Stomach (tissue), 9 donors: Measurements from ENCODE around the gene PIM3. TPM values are rescaled to one million over a fixed set of nuclear protein-coding genes. Genes with fewer than 3 reads are reported as not detected.

Experiments used
- DNase-seq, 2 donors: peaks; one replicate each; pipeline versions ENCODE4 v3.0.0 to v3.0.0-alpha.2; 2013 to 2019
- H3K27ac ChIP-seq, 5 donors: fragments of 200-600 bp in 4 of 5; sonication (generic) in 4 of 5; one replicate each; pipeline ENCODE4 v1.5.1; 2013 to 2019; ENCODE audit warnings: mild to moderate bottlenecking in 1 of 5, moderate library complexity in 1 of 5
- H3K27me3 ChIP-seq, 3 donors: fragments of 200-600 bp; sonication (generic); one replicate each; pipeline ENCODE4 v1.5.1; 2017 to 2019; ENCODE audit warnings: mixed run types in 1 of 3
- H3K36me3 ChIP-seq, 4 donors: fragments of 200-600 bp; sonication (generic); 1 replicate in 3 of 4; 2 replicates in 1 of 4; pipeline ENCODE4 v1.5.1; 2016 to 2019
- H3K4me1 ChIP-seq, 4 donors: fragments of 200-600 bp; sonication (generic); one replicate each; pipeline ENCODE4 v1.5.1; 2016 to 2019
- H3K4me3 ChIP-seq, 4 donors: fragments of 200-600 bp; sonication (generic) in 3 of 4; one replicate each; pipeline ENCODE4 v1.5.1; 2016 to 2019; ENCODE audit warnings: mild to moderate bottlenecking in 1 of 4
- H3K9me3 ChIP-seq, 4 donors: fragments of 200-600 bp; sonication (generic); one replicate each; pipeline ENCODE4 v1.5.1; 2016 to 2019
- CTCF ChIP-seq, 7 experiments: fragments of 450-650 bp in 4 of 7; fragments of 200-600 bp in 3 of 7; sonication (generic) in 3 of 7; IDR thresholded peaks; one replicate each; pipeline ENCODE4 v1.5.1; 2016 to 2019; ENCODE audit warnings: antibody characterized with exemption in 7 of 7, control low read depth in 2 of 7, mild to moderate bottlenecking in 1 of 7
- EP300 ChIP-seq: sonication (generic); formaldehyde crosslinking; IDR thresholded peaks from one replicate; pipeline ENCODE4 v1.6.1; 2017; ENCODE audit warnings: antibody characterized with exemption
- POLR2A ChIP-seq, 4 donors: fragments of 450-650 bp; IDR thresholded peaks; one replicate each; pipeline ENCODE4 v1.6.1; 2016; ENCODE audit warnings: antibody characterized with exemption in 4 of 4, control low read depth in 2 of 4, mild to moderate bottlenecking in 1 of 4, moderate library complexity in 1 of 4
- POLR2AphosphoS5 ChIP-seq, 3 donors: sonication (generic); formaldehyde crosslinking; IDR thresholded peaks; one replicate each; pipeline ENCODE4 v1.6.1; 2016; ENCODE audit warnings: antibody characterized with exemption in 3 of 3
- WGBS, 5 donors: extraction: QIAGEN DNeasy Blood & Tissue Kit in 3 of 5; methylation state at CpG; one replicate each; pipeline versions ENCODE4 v1.1.5 to v1.1.7; 2013 to 2018; 5-methylcytosine and 5-hydroxymethylcytosine counted together
- intact Hi-C: fragments of 100-400 bp; cut with DNase I; formaldehyde crosslinking; loops from one replicate; pipeline ENCODE4 v1.15.1; 2023; ENCODE audit warnings: low total_unique reads
- polyA plus RNA-seq, 3 donors: library from polyadenylated mRNA; stranded (reverse); fragments of 200-250 nt; gene quantifications; one replicate each; pipeline ENCODE4 v1.2.3, GENCODE V29; 2013
- total RNA-seq, 5 donors: library from RNA; depleted of rRNA; stranded (reverse); fragments of >200 nt; gene quantifications; one replicate each; pipeline versions ENCODE4 v1.1.0 to v1.2.3, GENCODE V29; 2014 to 2016
- donor health status: healthy with polysubstance abuse.
- donor health status: Bipolar disorder and iron deficiency.
- donor health status: healthy.

Gene PIM3
- total and polyA plus RNA-seq, 8 donors = 51.9 to 802 (median 84.6) TPM

GRCh38 chr22:49954354-49954753 is 6.2 kb upstream of the PIM3 start:
- DNase-seq = peak in 1 of 2 donors; percentile 68
- intact Hi-C loops = no loop called here
- H3K27me3 ChIP-seq = no peaks in the 10 kb centered on the region
- WGBS, 5 donors = 51 to 83% (median 62%) methylated on average over 6 to 8 of the region's 8 CpGs; no CpG with 5 or more reads in 1 of the 5 donors
- no peak overlapping the region for H3K4me3 ChIP-seq
- no peaks in the 10 kb centered on the region for H3K9me3 ChIP-seq
- TF ChIP-seq CTCF (IDR thresholded peaks at IDR 0.05) = no peak
- peak in 1 of 3 donors; percentile 24 for TF ChIP-seq POLR2AphosphoS5 (IDR thresholded peaks at IDR 0.05)
- H3K36me3 ChIP-seq = no peaks in the 10 kb centered on the region
- H3K27ac ChIP-seq = peak overlapping the region; percentile 94 to 98 (median 98)
- peaks cover 54 to 91% (median 81%) of the 10 kb centered on the region in 4 donors for H3K4me1 ChIP-seq

GRCh38 chr22:49954991-49955580 is 5.5 kb upstream of the PIM3 start:
- no peaks in the 10 kb centered on the region for H3K36me3 ChIP-seq
- no peak overlapping the region for H3K4me3 ChIP-seq
- DNase-seq = no peak
- peak overlapping the region; percentile 94 to 98 (median 98) for H3K27ac ChIP-seq
- TF ChIP-seq POLR2A (IDR thresholded peaks at IDR 0.05) (no peak), EP300 (no peak), CTCF (IDR thresholded peaks at IDR 0.05) (no peak), POLR2AphosphoS5 (IDR thresholded peaks at IDR 0.05) (no peak)
- intact Hi-C loops = no loop called here
- no peaks in the 10 kb centered on the region for H3K27me3 ChIP-seq
- no peaks in the 10 kb centered on the region for H3K9me3 ChIP-seq
- 53 to 71% (median 62%) methylated on average over 12 to 15 of the region's 15 CpGs for whole genome bisulfite sequencing, 5 donors
- H3K4me1 ChIP-seq = peaks cover 50 to 92% (median 81%) of the 10 kb centered on the region in 4 donors

GRCh38 chr22:49955581-49956417 is 4.8 kb upstream of the PIM3 start:
- Histone ChIP-seq H3K4me1 (peaks cover 48 to 87% (median 81%) of the 10 kb centered on the region in 4 donors), H3K36me3 (no peaks in the 10 kb centered on the region), H3K27ac (peak overlapping the region; percentile 94 to 98 (median 98)), H3K9me3 (no peaks in the 10 kb centered on the region), H3K27me3 (no peaks in the 10 kb centered on the region), H3K4me3 (no peak overlapping the region)
- no peak for TF ChIP-seq EP300
- no peak for TF ChIP-seq POLR2AphosphoS5 (IDR thresholded peaks at IDR 0.05)
- TF ChIP-seq POLR2A (IDR thresholded peaks at IDR 0.05) = no peak
- no peak for TF ChIP-seq CTCF (IDR thresholded peaks at IDR 0.05)
- DNase-seq = no peak
- intact Hi-C loops = no loop called here
- 77 to 90% (median 85%) methylated on average over 14 to 22 of the region's 22 CpGs for WGBS, 5 donors

- H3K27me3 ChIP-seq = no peaks in the 10 kb centered on the region
- intact Hi-C loops = no loop called here
- H3K4me3 ChIP-seq = no peak overlapping the region
- DNase-seq = peak; percentile 54 to 71
- H3K36me3 ChIP-seq = peaks cover 0 to 3% (median 1%) of the 10 kb centered on the region in 4 donors
- no peaks in the 10 kb centered on the region for H3K9me3 ChIP-seq
- TF ChIP-seq POLR2AphosphoS5 (IDR thresholded peaks at IDR 0.05) (peak in 2 of 3 donors; percentile 19 to 42), CTCF (IDR thresholded peaks at IDR 0.05) (no peak)
- 48 to 84% (median 71%) methylated on average over 6 to 15 of the region's 15 CpGs for WGBS, 5 donors
- peaks cover 46 to 83% (median 79%) of the 10 kb centered on the region in 4 donors for H3K4me1 ChIP-seq
- peak overlapping the region; percentile 94 to 98 (median 98) for H3K27ac ChIP-seq
These were observed 4.2 kb upstream of the PIM3 start for GRCh38 chr22:49956418-49956770.
